Sigmoid colon (tissue), 7 donors: Measurements from ENCODE around the gene STK17A. TPM values are rescaled to one million over a fixed set of nuclear protein-coding genes. Genes with fewer than 3 reads are reported as not detected.
"Not testable (repeated sequence)": the region's sequence is repeated elsewhere in the genome, so short reads cannot be mapped to it uniquely, and the experiment has no call there.

ENCODE experiments used
- DNase-seq: peaks from one replicate; pipeline ENCODE4 v3.0.0-alpha.2; 2019
- H3K27ac ChIP-seq, 4 donors: fragments of 200-600 bp; sonication (generic); one replicate each; pipeline ENCODE4 v1.5.1; 2016 to 2019; ENCODE audit warnings: mild to moderate bottlenecking in 1 of 4
- H3K27me3 ChIP-seq, 3 donors: fragments of 200-600 bp; sonication (generic); one replicate each; pipeline ENCODE4 v1.5.1; 2019; ENCODE audit warnings: mild to moderate bottlenecking in 1 of 3
- H3K36me3 ChIP-seq, 4 donors: fragments of 200-600 bp; sonication (generic); one replicate each; pipeline ENCODE4 v1.5.1; 2016 to 2019
- H3K4me1 ChIP-seq, 4 donors: fragments of 200-600 bp; sonication (generic); one replicate each; pipeline ENCODE4 v1.5.1; 2017 to 2019
- H3K4me3 ChIP-seq, 4 donors: fragments of 200-600 bp; sonication (generic); one replicate each; pipeline ENCODE4 v1.5.1; 2017 to 2019; ENCODE audit warnings: mild to moderate bottlenecking in 2 of 4, moderate library complexity in 1 of 4
- H3K9me3 ChIP-seq, 4 donors: fragments of 200-600 bp in 3 of 4; sonication (generic) in 3 of 4; one replicate each; pipeline versions ENCODE4 v1.5.1 to v1.6.1; 2013 to 2019
- CTCF ChIP-seq, 4 experiments: fragments of 450-650 bp in 3 of 4; fragments of 200-600 bp in 1 of 4; IDR thresholded peaks; one replicate each; pipeline ENCODE4 v1.5.1; 2016 to 2019; ENCODE audit warnings: antibody characterized with exemption in 4 of 4, mild to moderate bottlenecking in 3 of 4, moderate library complexity in 2 of 4
- EP300 ChIP-seq, 4 donors: sonication (generic); formaldehyde crosslinking; IDR thresholded peaks; one replicate each; pipeline ENCODE4 v1.6.1; 2017; ENCODE audit warnings: antibody characterized with exemption in 4 of 4
- POLR2A ChIP-seq, 2 donors: fragments of 450-650 bp; IDR thresholded peaks; one replicate each; pipeline ENCODE4 v1.6.1; 2016; ENCODE audit warnings: antibody characterized with exemption in 2 of 2, mild to moderate bottlenecking in 2 of 2, moderate library complexity in 2 of 2
- POLR2AphosphoS5 ChIP-seq, 4 donors: sonication (generic); formaldehyde crosslinking; IDR thresholded peaks; one replicate each; pipeline ENCODE4 v1.6.1; 2017; ENCODE audit warnings: antibody characterized with exemption in 4 of 4
- WGBS, 2 donors: extraction: QIAGEN DNeasy Blood & Tissue Kit; methylation state at CpG; one replicate each; pipeline ENCODE4 v1.1.7; 2013; 5-methylcytosine and 5-hydroxymethylcytosine counted together
- intact Hi-C: fragments of 100-400 bp; cut with DNase I; formaldehyde crosslinking; loops from one replicate; pipeline ENCODE4 v1.15.1; 2023
- polyA plus RNA-seq, 3 donors: library from polyadenylated mRNA; stranded (reverse); fragments of 200-250 nt; gene quantifications; one replicate each; pipeline ENCODE4 v1.2.3, GENCODE V29; 2013
- total RNA-seq, 4 donors: library from RNA; depleted of rRNA; stranded (reverse); fragments of >200 nt; gene quantifications; one replicate each; pipeline ENCODE4 v1.1.0, GENCODE V29; 2016
- donor health status: healthy with polysubstance abuse.
- donor health status: Bipolar disorder and iron deficiency.
- donor health status: healthy.

The STK17A gene
- total and polyA plus RNA-seq, 7 donors: 9.3 to 29.6 (median 16.8) TPM

DNA sequence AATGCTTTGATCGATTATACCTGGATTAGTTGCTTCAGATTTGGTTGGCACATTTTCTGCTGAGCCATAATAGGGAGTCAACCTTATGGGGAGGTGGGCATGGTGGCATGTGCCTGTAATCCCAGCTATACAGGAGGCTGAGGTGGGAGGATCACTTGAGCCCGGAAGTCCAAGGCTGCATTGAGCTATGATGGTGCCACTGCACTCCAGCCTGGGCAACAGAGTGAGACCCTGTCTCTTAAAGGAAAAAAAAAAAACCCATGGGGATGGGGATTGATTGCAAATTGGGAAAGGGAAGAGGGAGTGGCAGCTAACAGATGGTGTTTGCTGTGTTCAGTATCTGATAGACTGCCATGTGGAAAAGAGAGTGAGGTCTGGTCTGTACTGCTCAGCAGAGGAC is 11.1 kb downstream of the STK17A start:
- Histone ChIP-seq H3K27ac (no peak overlapping the region), H3K9me3 (no peaks in the 10 kb centered on the region), H3K4me1 (peaks cover 0 to 5% (median 0%) of the 10 kb centered on the region in 4 donors), H3K36me3 (peaks cover 0 to 11% (median 0%) of the 10 kb centered on the region in 4 donors), H3K27me3 (no peaks in the 10 kb centered on the region), H3K4me3 (no peak overlapping the region)
- intact Hi-C loops: no loop called here
- DNase-seq: no peak
- 81 to 92% methylated on average over 2 of the region's 2 CpGs for WGBS, 2 donors
- TF ChIP-seq POLR2AphosphoS5 (IDR thresholded peaks at IDR 0.05) (no peak), CTCF (IDR thresholded peaks at IDR 0.05) (no peak), EP300 (IDR thresholded peaks at IDR 0.05) (no peak), POLR2A (IDR thresholded peaks at IDR 0.05) (no peak)

- H3K27ac ChIP-seq, H3K4me1 ChIP-seq, H3K4me3 ChIP-seq, intact Hi-C loops, DNase-seq, H3K27me3 ChIP-seq, H3K9me3 ChIP-seq: not testable (repeated sequence)
- WGBS, 2 donors: 79 to 83% methylated on average over 5 of the region's 5 CpGs
- peaks cover 0 to 20% (median 0%) of the 10 kb centered on the region in 4 donors for H3K36me3 ChIP-seq
Measured at GRCh38 chr7:43596426-43596825, 13.5 kb downstream of the STK17A start.

- DNase-seq: no peak
- H3K27me3 ChIP-seq: no peaks in the 10 kb centered on the region
- H3K36me3 ChIP-seq: peaks cover 0 to 20% (median 0%) of the 10 kb centered on the region in 4 donors
- 88 to 94% methylated on average over 3 of the region's 3 CpGs for WGBS, 2 donors
- H3K9me3 ChIP-seq: no peaks in the 10 kb centered on the region
- TF ChIP-seq POLR2A (IDR thresholded peaks at IDR 0.05) (no peak), POLR2AphosphoS5 (IDR thresholded peaks at IDR 0.05) (no peak), EP300 (IDR thresholded peaks at IDR 0.05) (no peak), CTCF (IDR thresholded peaks at IDR 0.05) (no peak)
- intact Hi-C loops: no loop called here
- no peak overlapping the region for H3K27ac ChIP-seq
- H3K4me3 ChIP-seq: no peak overlapping the region
- no peaks in the 10 kb centered on the region for H3K4me1 ChIP-seq
Measured at GRCh38 chr7:43600056-43600455, 17.1 kb downstream of the STK17A start.

- WGBS, 2 donors: 70 to 89% methylated on average over 1 of the region's 1 CpG
- H3K36me3 ChIP-seq: peaks cover 0 to 14% (median 1%) of the 10 kb centered on the region in 4 donors
- no peak overlapping the region for H3K4me3 ChIP-seq
- no peak overlapping the region for H3K27ac ChIP-seq
- no peaks in the 10 kb centered on the region for H3K27me3 ChIP-seq
- no peak for TF ChIP-seq EP300 (IDR thresholded peaks at IDR 0.05)
- no peak for TF ChIP-seq POLR2AphosphoS5 (IDR thresholded peaks at IDR 0.05)
- no peak for TF ChIP-seq CTCF (IDR thresholded peaks at IDR 0.05)
- no peak for TF ChIP-seq POLR2A (IDR thresholded peaks at IDR 0.05)
- no peaks in the 10 kb centered on the region for H3K4me1 ChIP-seq
- intact Hi-C loops: no loop called here
- no peaks in the 10 kb centered on the region for H3K9me3 ChIP-seq
- DNase-seq: no peak
Measured at GRCh38 chr7:43602256-43602655, 19.3 kb downstream of the STK17A start.

GRCh38 chr7:43604251-43604650 is 21.3 kb downstream of the STK17A start:
- Histone ChIP-seq H3K4me3 (no peak overlapping the region), H3K27ac (no peak overlapping the region), H3K27me3 (no peaks in the 10 kb centered on the region), H3K4me1 (no peaks in the 10 kb centered on the region), H3K36me3 (peaks cover 0 to 12% (median 2%) of the 10 kb centered on the region in 4 donors), H3K9me3 (no peaks in the 10 kb centered on the region)
- intact Hi-C loops: no loop called here
- TF ChIP-seq EP300 (IDR thresholded peaks at IDR 0.05) (no peak), POLR2AphosphoS5 (IDR thresholded peaks at IDR 0.05) (no peak), CTCF (IDR thresholded peaks at IDR 0.05) (no peak), POLR2A (IDR thresholded peaks at IDR 0.05) (no peak)
- WGBS, 2 donors: 85 to 91% methylated on average over 1 of the region's 1 CpG
- no peak for DNase-seq
